PFSK-1 (cell line): ENCODE measurements around the gene GUCY1A2.

Experiments
- FOXP2 ChIP-seq: optimal IDR thresholded peaks from 2 replicates; pipeline ENCODE3; 2011; ENCODE audit warnings: borderline replicate concordance, control low read depth, inconsistent platforms; ENCODE audit not compliant: insufficient read depth; ENCODE audit errors: extremely low read length, extremely low read depth
- POLR2AphosphoS5 ChIP-seq: IDR thresholded peaks from 2 replicates; pipeline ENCODE4 v1.6.1; 2012; ENCODE audit warnings: low read depth, mild to moderate bottlenecking, control low read depth, low read length, moderate library complexity
- REST ChIP-seq, 2 experiments: IDR thresholded peaks; 2 replicates each; pipeline versions ENCODE4 v1.6.1 to v1.8.0; 2011 to 2012; ENCODE audit warnings: low read depth in 2 of 2, low read length in 2 of 2, control low read depth in 1 of 2, inconsistent platforms in 1 of 2, mild to moderate bottlenecking in 1 of 2, moderate library complexity in 1 of 2; ENCODE audit not compliant: insufficient read depth in 1 of 2
- SIN3A ChIP-seq: IDR thresholded peaks from 2 replicates; pipeline ENCODE4 v1.6.1; 2012; ENCODE audit warnings: mild to moderate bottlenecking, low read length, moderate library complexity, borderline replicate concordance; ENCODE audit not compliant: insufficient read depth
- TAF1 ChIP-seq: IDR thresholded peaks from 2 replicates; pipeline ENCODE4 v1.6.1; 2012; ENCODE audit warnings: low read length, control low read depth, borderline replicate concordance; ENCODE audit not compliant: insufficient read depth

GUCY1A2 gene

GRCh38 chr11:106724293-106724892, 293.9 kb downstream of the GUCY1A2 start:
- TF ChIP-seq FOXP2, result no peak

- TF ChIP-seq TAF1 (no peak), POLR2AphosphoS5 (no peak), REST (IDR thresholded peaks at IDR 0.05; ENCODE audit: insufficient read depth in 1 of 2, low read depth in 2 of 2, low read length in 2 of 2) (no peak), FOXP2 (no peak), SIN3A (no peak)
These were observed 295.2 kb downstream of the GUCY1A2 start for GRCh38 chr11:106723071-106723470.

- TF ChIP-seq FOXP2, result no peak
- TF ChIP-seq TAF1, result no peak
- no peak for TF ChIP-seq SIN3A
- no peak for TF ChIP-seq POLR2AphosphoS5
- TF ChIP-seq REST (IDR thresholded peaks at IDR 0.05; ENCODE audit: insufficient read depth in 1 of 2, low read depth in 2 of 2, low read length in 2 of 2), result no peak
These were observed 301.1 kb downstream of the GUCY1A2 start for GRCh38 chr11:106717222-106717621.

GRCh38 chr11:106714199-106714598, 304.1 kb downstream of the GUCY1A2 start:
- TF ChIP-seq FOXP2, result no peak
- TF ChIP-seq REST (IDR thresholded peaks at IDR 0.05; ENCODE audit: insufficient read depth in 1 of 2, low read depth in 2 of 2, low read length in 2 of 2), result no peak
- TF ChIP-seq POLR2AphosphoS5, result no peak
- no peak for TF ChIP-seq SIN3A
- no peak for TF ChIP-seq TAF1

- no peak for TF ChIP-seq POLR2AphosphoS5
- no peak for TF ChIP-seq FOXP2
- no peak for TF ChIP-seq REST (IDR thresholded peaks at IDR 0.05; ENCODE audit: insufficient read depth in 1 of 2, low read depth in 2 of 2, low read length in 2 of 2)
- no peak for TF ChIP-seq SIN3A
- no peak for TF ChIP-seq TAF1
These were observed 309.9 kb downstream of the GUCY1A2 start for GRCh38 chr11:106708348-106708747.
